Natural killer cell treated with Interleukin-12 subunit alpha and Interleukin-12 subunit beta and Interleukin-15 and Interleukin-18, amount 100 ng/mL, for 72 hours (primary cell): ENCODE data around the gene ZNF425. TPM values are rescaled to one million over a fixed set of nuclear protein-coding genes. Genes with fewer than 3 reads are reported as not detected.

Experiments
- ATAC-seq, 2 donors: fragments of 150-1000 bp; cut with Tn5 transposase in 1 of 2; sonication (Bioruptor Pico), chemical (Tn5 transposase) in 1 of 2; 2 replicates each; pipeline ENCODE4 v1.10.0; 2021
- DNase-seq: peaks from one replicate; pipeline ENCODE4 v3.0.0; 2022; ENCODE audit warnings: low spot score
- H3K27ac Mint-ChIP-seq, 2 donors: 1 replicate in 1 of 2; 2 replicates in 1 of 2; pipeline ENCODE4 v1.8.0; 2022; ENCODE audit warnings: mixed read lengths in 2 of 2, mild to moderate bottlenecking in 1 of 2, moderate library complexity in 1 of 2
- H3K27me3 Mint-ChIP-seq, 2 donors: 1 replicate in 1 of 2; 2 replicates in 1 of 2; pipeline ENCODE4 v1.8.0; 2022; ENCODE audit warnings: mixed read lengths in 2 of 2
- H3K36me3 Mint-ChIP-seq: one replicate; pipeline ENCODE4 v1.8.0; 2022; ENCODE audit warnings: mixed read lengths
- H3K4me1 Mint-ChIP-seq, 2 donors: 1 replicate in 1 of 2; 2 replicates in 1 of 2; pipeline ENCODE4 v1.8.0; 2022; ENCODE audit warnings: low read depth in 2 of 2, mixed read lengths in 2 of 2, mild to moderate bottlenecking in 1 of 2
- H3K4me3 Mint-ChIP-seq: one replicate; pipeline ENCODE4 v1.8.0; 2022; ENCODE audit warnings: mixed read lengths
- H3K9me3 Mint-ChIP-seq: 2 replicates; pipeline ENCODE4 v1.8.0; 2022; ENCODE audit warnings: mixed read lengths
- total RNA-seq, 2 donors: library from RNA; stranded (reverse); gene quantifications; one replicate each; pipeline ENCODE4 v1.2.3, GENCODE V29; 2022

Gene ZNF425
- total RNA-seq, result 1 to 10 TPM in 1 of 2 donors, under 1 TPM in 1; 0.39 to 1.4 TPM

DNA sequence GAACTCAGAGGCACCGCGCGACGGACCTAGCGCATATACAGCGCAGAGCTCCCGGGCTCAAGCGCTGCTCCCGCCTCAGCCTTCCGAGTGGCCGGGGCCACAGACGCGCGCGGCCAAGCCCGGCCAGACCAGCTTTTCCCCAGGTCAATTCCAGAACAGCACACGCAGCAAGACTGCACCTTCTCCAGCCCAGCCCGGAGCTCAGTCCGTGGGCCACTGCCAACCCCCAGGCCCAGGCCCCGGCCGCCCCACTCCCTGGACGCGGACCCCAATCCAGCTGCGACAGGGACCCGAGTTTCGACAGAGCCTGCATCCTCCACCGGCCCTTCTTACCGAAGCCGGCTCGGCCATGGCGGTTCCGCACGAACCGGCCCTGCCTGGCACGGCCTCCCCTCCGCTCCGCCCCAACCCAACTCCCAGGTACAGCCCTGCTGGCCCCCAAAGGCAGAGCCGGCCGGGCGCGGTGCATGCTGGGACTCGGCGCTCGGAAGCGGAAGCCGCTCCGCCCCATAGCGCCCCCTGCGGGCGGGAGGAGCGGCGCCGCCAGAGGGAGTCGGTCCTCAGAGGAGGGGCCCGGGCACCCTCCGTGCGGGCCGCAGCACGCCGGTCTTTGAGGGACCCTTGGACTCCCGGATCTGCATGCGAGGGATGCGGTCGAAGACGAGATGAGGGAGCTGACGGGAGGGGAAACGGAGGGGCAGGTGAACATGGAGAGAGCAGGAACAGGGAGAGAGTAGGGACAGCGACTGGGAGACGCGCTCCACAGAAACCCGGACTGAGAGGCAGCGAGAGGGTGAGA, at the start of gene ZNF425:
Gene ZNF425 (minus strand): TSS at position 462 of the 799 bp plus-strand sequence. CDS start 111 bp downstream, at position 351.
- Mint-ChIP-seq H3K4me3 (peak within 1 kb of the TSS; percentile 99), H3K9me3 (peaks cover 5% of the 10 kb centered on the region), H3K27me3 (no peaks in the 10 kb centered on the region), H3K27ac (peak within 1 kb of the TSS; percentile 98), H3K4me1 (peaks cover 30 to 33% of the 10 kb centered on the region in 2 donors), H3K36me3 (peaks cover 14% of the 10 kb centered on the region)
- DNase-seq (peak; percentile 95), ATAC-seq (peak; percentile 93 to 94)

DNA sequence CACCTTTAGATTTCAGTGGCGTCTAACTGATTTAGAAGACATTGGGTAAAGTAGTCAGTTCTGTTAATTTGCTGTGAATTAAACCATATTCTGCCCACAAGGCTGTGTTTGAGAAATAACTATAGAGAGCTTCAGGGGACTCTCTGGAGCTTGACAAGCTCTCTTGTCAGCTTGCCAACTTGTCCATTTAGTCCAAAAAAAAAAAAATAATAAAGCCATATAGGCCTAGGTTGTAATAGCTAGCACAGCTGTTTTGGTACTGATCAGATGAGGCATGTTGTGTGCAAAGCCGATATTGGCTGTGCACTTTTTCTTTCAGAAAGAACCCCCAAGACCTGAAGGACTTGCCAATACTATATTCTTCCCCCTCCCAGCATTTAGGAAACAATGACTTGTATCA, 49.0 kb upstream of the ZNF425 start:
- Mint-ChIP-seq H3K27ac (peak overlapping the region in 1 of 2 donors; percentile 5), H3K9me3 (no peaks in the 10 kb centered on the region), H3K4me1 (peaks cover 4 to 11% of the 10 kb centered on the region in 2 donors), H3K4me3 (no peak overlapping the region), H3K36me3 (peaks cover 28% of the 10 kb centered on the region), H3K27me3 (no peaks in the 10 kb centered on the region)
- DNase-seq (no peak), ATAC-seq (no peak)

DNA sequence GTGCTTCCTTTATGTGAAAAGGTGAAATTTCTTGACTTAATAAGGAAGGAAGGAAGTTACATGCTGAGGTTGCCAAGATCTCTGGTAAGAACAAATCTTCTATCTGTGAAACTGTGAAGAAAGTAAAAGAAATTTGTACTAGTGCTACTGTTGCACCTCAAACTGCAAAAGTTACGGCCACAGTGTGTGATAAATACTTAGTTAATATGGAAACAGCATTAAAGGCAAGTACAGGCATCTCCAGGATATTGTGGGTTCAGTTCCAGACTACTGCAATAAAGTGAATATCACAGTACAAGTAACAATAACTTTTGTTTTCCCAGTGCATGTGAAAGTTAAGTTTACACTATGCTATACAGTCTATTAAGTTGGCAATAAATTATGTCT, 46.4 kb upstream of the ZNF425 start:
- Mint-ChIP-seq H3K27me3 (no peaks in the 10 kb centered on the region), H3K27ac (peak overlapping the region in 1 of 2 donors; percentile 84), H3K9me3 (no peaks in the 10 kb centered on the region), H3K4me1 (peaks cover 4 to 9% of the 10 kb centered on the region in 2 donors), H3K36me3 (peaks cover 19% of the 10 kb centered on the region), H3K4me3 (no peak overlapping the region)
- DNase-seq, result no peak
- ATAC-seq, result peak in 1 of 2 donors; percentile 65

GRCh38 chr7:149171892-149172533, 45.9 kb upstream of the ZNF425 start:
- Mint-ChIP-seq H3K36me3 (peaks cover 13% of the 10 kb centered on the region), H3K4me1 (peaks cover 4 to 9% of the 10 kb centered on the region in 2 donors), H3K27me3 (no peaks in the 10 kb centered on the region), H3K9me3 (no peaks in the 10 kb centered on the region), H3K27ac (peak overlapping the region in 1 of 2 donors; percentile 84), H3K4me3 (no peak overlapping the region)
- DNase-seq (no peak), ATAC-seq (peak in 1 of 2 donors; percentile 71)

- no peak for ATAC-seq
- Mint-ChIP-seq H3K9me3 (no peaks in the 10 kb centered on the region), H3K4me1 (peaks cover 0 to 24% of the 10 kb centered on the region in 2 donors), H3K27me3 (no peaks in the 10 kb centered on the region), H3K27ac (peak overlapping the region in 1 of 2 donors; percentile 93), H3K36me3 (no peaks in the 10 kb centered on the region), H3K4me3 (no peak overlapping the region)
- DNase-seq, result no peak
Observed at GRCh38 chr7:149166630-149167352, 40.7 kb upstream of the ZNF425 start.

- Mint-ChIP-seq H3K27ac (peak overlapping the region in 1 of 2 donors; percentile 93), H3K4me1 (peaks cover 5 to 29% of the 10 kb centered on the region in 2 donors), H3K36me3 (no peaks in the 10 kb centered on the region), H3K4me3 (no peak overlapping the region), H3K9me3 (no peaks in the 10 kb centered on the region), H3K27me3 (no peaks in the 10 kb centered on the region)
- DNase-seq (no peak), ATAC-seq (peak in 1 of 2 donors; percentile 82)
Observed at GRCh38 chr7:149166142-149166541, 40.0 kb upstream of the ZNF425 start.

DNA sequence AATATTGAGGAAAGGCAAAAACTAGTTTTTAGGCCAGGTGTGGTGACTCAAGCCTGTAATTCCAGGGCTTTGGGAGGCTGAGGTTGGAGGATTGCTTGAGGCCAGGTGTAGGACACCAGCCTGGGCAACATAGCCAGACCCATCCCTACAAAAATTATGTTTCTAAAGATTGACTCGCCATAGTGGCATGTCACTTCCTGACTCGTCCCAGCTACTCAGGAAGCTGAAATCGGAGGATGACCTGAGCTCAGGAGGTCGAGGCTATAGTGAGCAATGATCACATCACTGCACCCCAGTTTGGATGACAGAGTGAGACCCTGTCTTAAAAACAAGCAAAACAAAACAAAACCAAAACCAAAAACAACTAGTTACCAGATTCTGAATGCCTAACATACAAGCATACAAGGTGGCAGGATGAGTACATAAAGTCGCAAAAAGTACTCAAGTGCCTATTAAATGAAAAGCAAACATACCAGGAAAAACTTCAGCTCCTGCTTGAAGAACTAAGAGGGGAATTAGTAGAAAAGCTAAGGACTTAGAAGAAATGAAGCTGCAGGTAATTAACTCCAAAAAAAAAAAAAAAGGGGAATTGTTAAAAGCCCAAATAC, 35.2 kb upstream of the ZNF425 start:
- DNase-seq, result no peak
- H3K27me3 Mint-ChIP-seq, result no peaks in the 10 kb centered on the region
- peaks cover 6% of the 10 kb centered on the region for H3K36me3 Mint-ChIP-seq
- H3K9me3 Mint-ChIP-seq, result no peaks in the 10 kb centered on the region
- H3K4me1 Mint-ChIP-seq, result peaks cover 13 to 39% of the 10 kb centered on the region in 2 donors
- H3K27ac Mint-ChIP-seq, result peak overlapping the region; percentile 63 to 83
- peak; percentile 54 to 61 for ATAC-seq
- no peak overlapping the region for H3K4me3 Mint-ChIP-seq

GRCh38 chr7:149156898-149157297, 30.8 kb upstream of the ZNF425 start:
- DNase-seq (no peak), ATAC-seq (peak in 1 of 2 donors; percentile 50)
- H3K9me3 Mint-ChIP-seq, result no peaks in the 10 kb centered on the region
- peaks cover 13% of the 10 kb centered on the region for H3K36me3 Mint-ChIP-seq
- H3K4me1 Mint-ChIP-seq, result peaks cover 13 to 33% of the 10 kb centered on the region in 2 donors
- H3K27me3 Mint-ChIP-seq, result no peaks in the 10 kb centered on the region
- H3K4me3 Mint-ChIP-seq, result no peak overlapping the region
- peak overlapping the region in 1 of 2 donors; percentile 41 for H3K27ac Mint-ChIP-seq

- Mint-ChIP-seq H3K9me3 (no peaks in the 10 kb centered on the region), H3K27ac (no peak overlapping the region), H3K4me1 (peaks cover 15 to 30% of the 10 kb centered on the region in 2 donors), H3K36me3 (peaks cover 13% of the 10 kb centered on the region), H3K4me3 (no peak overlapping the region), H3K27me3 (no peaks in the 10 kb centered on the region)
- ATAC-seq, result no peak
- DNase-seq, result no peak
Observed at GRCh38 chr7:149154056-149154455, 27.9 kb upstream of the ZNF425 start.

DNA sequence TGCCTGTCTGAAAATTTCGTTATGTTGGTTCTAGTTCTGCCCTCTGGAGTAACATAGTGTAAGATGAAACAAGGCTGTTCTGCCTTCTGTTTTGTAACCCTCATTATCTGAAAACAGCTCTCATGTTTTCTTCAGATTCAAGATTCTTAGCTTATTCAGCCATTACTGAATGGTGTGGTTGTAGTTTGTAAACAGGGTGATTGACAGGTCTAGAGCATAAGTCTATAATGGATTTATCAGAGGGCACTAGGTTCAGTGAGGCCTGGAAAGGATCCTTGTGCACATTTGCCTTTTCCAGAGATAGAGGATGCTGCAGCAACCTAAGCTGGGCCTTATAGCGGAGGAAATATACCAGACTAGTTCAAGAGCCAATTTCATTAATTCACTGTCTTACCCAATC, 27.2 kb upstream of the ZNF425 start:
- H3K36me3 Mint-ChIP-seq, result peaks cover 12% of the 10 kb centered on the region
- no peaks in the 10 kb centered on the region for H3K9me3 Mint-ChIP-seq
- H3K4me3 Mint-ChIP-seq, result no peak overlapping the region
- no peak for ATAC-seq
- no peak overlapping the region for H3K27ac Mint-ChIP-seq
- DNase-seq, result no peak
- H3K27me3 Mint-ChIP-seq, result no peaks in the 10 kb centered on the region
- peaks cover 22 to 30% of the 10 kb centered on the region in 2 donors for H3K4me1 Mint-ChIP-seq

DNA sequence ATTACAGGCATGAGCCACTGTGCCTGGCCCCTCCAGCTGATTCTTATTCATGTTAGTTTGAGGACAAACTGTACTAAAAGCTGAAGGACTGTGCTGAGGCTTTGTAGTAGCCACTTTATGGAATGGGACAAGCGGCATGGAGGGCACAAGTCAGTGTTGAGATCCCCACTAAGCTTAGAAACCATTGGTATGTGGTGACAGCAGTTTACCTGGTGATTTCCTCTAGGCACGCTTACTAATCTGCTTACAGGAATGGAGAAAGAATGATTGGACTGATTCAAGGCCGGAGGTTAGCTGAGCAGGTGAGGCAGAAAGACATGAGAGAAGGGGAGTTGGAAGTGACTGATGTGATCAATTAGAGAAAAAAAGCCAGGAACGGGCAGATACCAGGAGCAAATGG, 24.9 kb upstream of the ZNF425 start:
- DNase-seq (no peak), ATAC-seq (no peak)
- peaks cover 25% of the 10 kb centered on the region in 2 donors for H3K4me1 Mint-ChIP-seq
- H3K9me3 Mint-ChIP-seq, result no peaks in the 10 kb centered on the region
- H3K4me3 Mint-ChIP-seq, result no peak overlapping the region
- no peak overlapping the region for H3K27ac Mint-ChIP-seq
- H3K27me3 Mint-ChIP-seq, result no peaks in the 10 kb centered on the region
- H3K36me3 Mint-ChIP-seq, result peaks cover 7% of the 10 kb centered on the region

GRCh38 chr7:149147752-149148653, 21.9 kb upstream of the ZNF425 start:
- Mint-ChIP-seq H3K4me1 (peaks cover 18 to 33% of the 10 kb centered on the region in 2 donors), H3K36me3 (no peaks in the 10 kb centered on the region), H3K9me3 (no peaks in the 10 kb centered on the region), H3K27ac (peak overlapping the region; percentile 83 to 88), H3K27me3 (no peaks in the 10 kb centered on the region), H3K4me3 (peak overlapping the region; percentile 94)
- DNase-seq, result peak; percentile 74
- peak; percentile 57 to 74 for ATAC-seq
